CD14-positive monocyte (primary cell): Measurements from ENCODE around the gene ITGA4. TPM values are rescaled to one million over a fixed set of nuclear protein-coding genes. Genes with fewer than 3 reads are reported as not detected.

Source experiments
- DNase-seq, 3 donors: peaks; one replicate each; pipeline ENCODE4 v3.0.0-alpha.2; 2011 to 2022
- H2AFZ ChIP-seq: 2 replicates; pipeline ENCODE4 v1.6.0; 2012; ENCODE audit warnings: mild to moderate bottlenecking, low read depth, low read length, inconsistent platforms; ENCODE audit not compliant: insufficient read depth, poor library complexity, severe bottlenecking
- H3K27ac ChIP-seq, 2 donors: 1 replicate in 1 of 2; 2 replicates in 1 of 2; pipeline ENCODE4 v1.5.1; 2012 to 2013; ENCODE audit warnings: low read length in 2 of 2, control low read depth in 1 of 2, inconsistent platforms in 1 of 2, low read depth in 1 of 2, mild to moderate bottlenecking in 1 of 2
- H3K27me3 ChIP-seq, 2 donors: one replicate each; pipeline versions ENCODE4 v1.6.0 to v1.6.1; 2011 to 2013; ENCODE audit warnings: low read length in 2 of 2; ENCODE audit not compliant: control insufficient read depth in 2 of 2, insufficient read depth in 2 of 2
- H3K36me3 ChIP-seq, 2 donors: replicated peaks in 1 of 2; 1 replicate in 1 of 2; 2 replicates in 1 of 2; pipeline versions ENCODE4 v1.5.1 to v1.6.1; 2012 to 2013; ENCODE audit warnings: low read length in 2 of 2, control low read depth in 1 of 2, inconsistent platforms in 1 of 2, mild to moderate bottlenecking in 1 of 2; ENCODE audit not compliant: insufficient read depth in 2 of 2, control insufficient read depth in 1 of 2
- H3K4me1 ChIP-seq, 2 donors: 1 replicate in 1 of 2; 2 replicates in 1 of 2; pipeline versions ENCODE4 v1.5.1 to v1.6.1; 2012 to 2013; ENCODE audit warnings: low read length in 2 of 2, control low read depth in 1 of 2, inconsistent platforms in 1 of 2, mild to moderate bottlenecking in 1 of 2, moderate library complexity in 1 of 2; ENCODE audit not compliant: insufficient read depth in 2 of 2, control insufficient read depth in 1 of 2
- H3K4me2 ChIP-seq: replicated peaks from 2 replicates; pipeline ENCODE3; 2012; ENCODE audit warnings: low read length, moderate library complexity, mild to moderate bottlenecking; ENCODE audit not compliant: poor library complexity, severe bottlenecking; ENCODE audit errors: extremely low read depth
- H3K4me3 ChIP-seq, 3 experiments: fragments of 200-600 bp in 1 of 3; sonication (generic) in 1 of 3; replicated peaks in 1 of 3; 1 replicate in 2 of 3; 2 replicates in 1 of 3; pipeline ENCODE4 v1.5.1; 2011 to 2013; ENCODE audit warnings: low read length in 3 of 3, mild to moderate bottlenecking in 3 of 3, control low read depth in 2 of 3, low read depth in 2 of 3, inconsistent platforms in 1 of 3, moderate library complexity in 1 of 3
- H3K79me2 ChIP-seq: 2 replicates; pipeline ENCODE4 v1.6.0; 2012; ENCODE audit warnings: mild to moderate bottlenecking, control low read depth, inconsistent platforms, low read length, moderate library complexity; ENCODE audit not compliant: insufficient read depth
- H3K9ac ChIP-seq: 2 replicates; pipeline ENCODE4 v1.6.0; 2017; ENCODE audit warnings: low read length, mild to moderate bottlenecking; ENCODE audit not compliant: insufficient read depth, poor library complexity, severe bottlenecking
- H3K9me3 ChIP-seq, 2 donors: replicated peaks in 1 of 2; 1 replicate in 1 of 2; 2 replicates in 1 of 2; pipeline versions ENCODE4 v1.5.1 to v1.6.1; 2012 to 2013; ENCODE audit warnings: low read length in 2 of 2, control low read depth in 1 of 2; ENCODE audit not compliant: control insufficient read depth in 1 of 2, insufficient read depth in 1 of 2
- H4K20me1 ChIP-seq: 2 replicates; pipeline ENCODE4 v1.6.0; 2012; ENCODE audit warnings: mild to moderate bottlenecking, low read length, control low read depth, moderate library complexity; ENCODE audit not compliant: insufficient read depth
- H3K27ac Mint-ChIP-seq, 7 donors: one replicate each; pipeline ENCODE4 v1.8.0; 2020; ENCODE audit warnings: mild to moderate bottlenecking in 7 of 7, mixed read lengths in 7 of 7, moderate library complexity in 6 of 7, inconsistent platforms in 2 of 7
- H3K27me3 Mint-ChIP-seq, 3 donors: one replicate each; pipeline ENCODE4 v1.8.0; 2021 to 2022; ENCODE audit warnings: low read depth in 3 of 3, mild to moderate bottlenecking in 3 of 3, mixed read lengths in 3 of 3, moderate library complexity in 3 of 3, inconsistent platforms in 1 of 3
- H3K36me3 Mint-ChIP-seq, 2 donors: one replicate each; pipeline ENCODE4 v1.8.0; 2020; ENCODE audit warnings: mixed read lengths in 2 of 2, inconsistent platforms in 1 of 2, mild to moderate bottlenecking in 1 of 2
- H3K4me1 Mint-ChIP-seq: one replicate; pipeline ENCODE4 v1.8.0; 2020; ENCODE audit warnings: mild to moderate bottlenecking, mixed read lengths
- H3K4me3 Mint-ChIP-seq, 2 donors: one replicate each; pipeline ENCODE4 v1.8.0; 2020; ENCODE audit warnings: mild to moderate bottlenecking in 2 of 2, mixed read lengths in 2 of 2, moderate library complexity in 1 of 2
- H3K9me3 Mint-ChIP-seq, 7 donors: one replicate each; pipeline ENCODE4 v1.8.0; 2020 to 2022; ENCODE audit warnings: mixed read lengths in 7 of 7, mild to moderate bottlenecking in 6 of 7, moderate library complexity in 6 of 7, inconsistent platforms in 2 of 7
- CTCF ChIP-seq: fragments of 200-600 bp; IDR thresholded peaks from one replicate; pipeline ENCODE4 v1.8.0; 2022; ENCODE audit warnings: antibody characterized with exemption, mild to moderate bottlenecking
- WGBS: methylation state at CpG from one replicate; pipeline ENCODE4 v1.1.5; 2013; ENCODE audit warnings: missing lambda C conversion rate; ENCODE audit not compliant: insufficient coverage; 5-methylcytosine and 5-hydroxymethylcytosine counted together
- intact Hi-C, 2 donors: fragments of 100-400 bp; cut with micrococcal nuclease; formaldehyde crosslinking; loops; one replicate each; pipeline versions ENCODE4 v1.15.0 to v1.15.1; 2023
- polyA plus RNA-seq, 3 donors: library from polyadenylated mRNA; depleted of rRNA in 1 of 3; unstranded in 2 of 3; stranded (reverse) in 1 of 3; fragments of 300-500 nt in 2 of 3; fragments of >200 nt in 1 of 3; fragmentation: Illumina TruSeq in 2 of 3; gene quantifications; 1 replicate in 2 of 3; 2 replicates in 1 of 3; pipeline ENCODE4 v1.2.3, GENCODE V29; 2012 to 2021

The ITGA4 gene
- polyA plus RNA-seq, 3 donors = 66.1 to 97.3 (median 84.1) TPM

- Histone ChIP-seq H3K27me3 (no peaks in the 10 kb centered on the region), H3K79me2 (no peaks in the 10 kb centered on the region), H3K9me3 (no peaks in the 10 kb centered on the region), H3K4me3 (no peak overlapping the region), H3K9ac (no peak overlapping the region), H3K4me2 (no peak overlapping the region), H3K4me1 (no peaks in the 10 kb centered on the region), H4K20me1 (no peaks in the 10 kb centered on the region), H3K27ac (no peak overlapping the region), H2AFZ (no peak overlapping the region), H3K36me3 (no peaks in the 10 kb centered on the region)
- Mint-ChIP-seq H3K9me3 (peaks cover 0 to 4% (median 0%) of the 10 kb centered on the region in 7 donors), H3K27ac (no peak overlapping the region), H3K4me3 (no peak overlapping the region), H3K36me3 (peaks cover 0 to 8% of the 10 kb centered on the region in 2 donors), H3K4me1 (no peaks in the 10 kb centered on the region), H3K27me3 (no peaks in the 10 kb centered on the region)
- no peak for TF ChIP-seq CTCF
- no peak for DNase-seq
- intact Hi-C loops = no loop called here
- no CpG with 5 or more reads among the region's 2 CpGs for WGBS
Measured at GRCh38 chr2:181553244-181553643, 96.1 kb downstream of the ITGA4 start.

- H3K27ac ChIP-seq = no peak overlapping the region
- Mint-ChIP-seq H3K4me1 (no peaks in the 10 kb centered on the region), H3K36me3 (peaks cover 0 to 6% of the 10 kb centered on the region in 2 donors), H3K27me3 (no peaks in the 10 kb centered on the region), H3K27ac (peak overlapping the region in 1 of 7 donors; percentile 46), H3K4me3 (no peak overlapping the region), H3K9me3 (peaks cover 0 to 4% (median 0%) of the 10 kb centered on the region in 7 donors)
- no peak overlapping the region for H3K9ac ChIP-seq
- H3K36me3 ChIP-seq = no peaks in the 10 kb centered on the region
- H3K27me3 ChIP-seq = no peaks in the 10 kb centered on the region
- H3K79me2 ChIP-seq = no peaks in the 10 kb centered on the region
- WGBS = no CpG with 5 or more reads among the region's 2 CpGs
- no peak for TF ChIP-seq CTCF
- no peaks in the 10 kb centered on the region for H4K20me1 ChIP-seq
- H2AFZ ChIP-seq = no peak overlapping the region
- H3K4me2 ChIP-seq = no peak overlapping the region
- no peaks in the 10 kb centered on the region for H3K4me1 ChIP-seq
- no peak overlapping the region for H3K4me3 ChIP-seq
- intact Hi-C loops = no loop called here
- H3K9me3 ChIP-seq = no peaks in the 10 kb centered on the region
- DNase-seq = no peak
Measured at GRCh38 chr2:181554061-181554830, 97.1 kb downstream of the ITGA4 start.
